HG02571 (cell line): ENCODE measurements around the gene CYP21A2.
"Not testable (repeated sequence)": the region's sequence is repeated elsewhere in the genome, so short reads cannot be mapped to it uniquely, and the experiment has no call there.

ENCODE experiments used
- ATAC-seq: cut with Tn5 transposase; IDR thresholded peaks from one replicate; pipeline ENCODE4 v1.9.1; 2021; ENCODE audit warnings: mild to moderate bottlenecking, moderate library complexity; ENCODE audit not compliant: unreplicated experiment

The CYP21A2 gene

GRCh38 chr6:32037598-32038524, at the start of gene CYP21A2:
TSS of gene CYP21A2 (plus strand) at chr6:32038415. CDS start at chr6:32038423, 8 bp downstream.
- not testable (repeated sequence) for ATAC-seq

GRCh38 chr6:31989363-31989762, 48.9 kb upstream of the CYP21A2 start:
- not testable (repeated sequence) for ATAC-seq

GRCh38 chr6:31994421-31994820, 43.8 kb upstream of the CYP21A2 start:
- ATAC-seq: not testable (repeated sequence)

- not testable (repeated sequence) for ATAC-seq
These were observed 41.8 kb upstream of the CYP21A2 start for GRCh38 chr6:31996385-31996784.

GRCh38 chr6:32002546-32003268, 35.5 kb upstream of the CYP21A2 start:
- not testable (repeated sequence) for ATAC-seq

GRCh38 chr6:32003301-32003700, 34.9 kb upstream of the CYP21A2 start:
- not testable (repeated sequence) for ATAC-seq

- ATAC-seq: not testable (repeated sequence)
These were observed 33.8 kb upstream of the CYP21A2 start for GRCh38 chr6:32004393-32004792.

GRCh38 chr6:32004864-32005537, 33.2 kb upstream of the CYP21A2 start:
- not testable (repeated sequence) for ATAC-seq

- not testable (repeated sequence) for ATAC-seq
These were observed 32.7 kb upstream of the CYP21A2 start for GRCh38 chr6:32005538-32005880.

GRCh38 chr6:32005991-32006529, 32.2 kb upstream of the CYP21A2 start:
- ATAC-seq: not testable (repeated sequence)

GRCh38 chr6:32007086-32007485, 31.1 kb upstream of the CYP21A2 start:
- not testable (repeated sequence) for ATAC-seq

GRCh38 chr6:32008037-32008436, 30.2 kb upstream of the CYP21A2 start:
- ATAC-seq: not testable (repeated sequence)

- not testable (repeated sequence) for ATAC-seq
These were observed 29.6 kb upstream of the CYP21A2 start for GRCh38 chr6:32008616-32009015.

GRCh38 chr6:32009537-32009936, 28.7 kb upstream of the CYP21A2 start:
- ATAC-seq: not testable (repeated sequence)

GRCh38 chr6:32010856-32011530, 27.2 kb upstream of the CYP21A2 start:
- ATAC-seq: not testable (repeated sequence)

- ATAC-seq: not testable (repeated sequence)
These were observed 25.1 kb upstream of the CYP21A2 start for GRCh38 chr6:32012941-32013617.

GRCh38 chr6:32013738-32014137, 24.5 kb upstream of the CYP21A2 start:
- not testable (repeated sequence) for ATAC-seq

- ATAC-seq: not testable (repeated sequence)
These were observed 23.7 kb upstream of the CYP21A2 start, which contains the start of gene C4B for GRCh38 chr6:32014547-32014946. TSS of gene C4B (plus strand) at chr6:32014795. CDS start at chr6:32014846, 51 bp downstream.

- ATAC-seq: not testable (repeated sequence)
These were observed 16.1 kb upstream of the CYP21A2 start for GRCh38 chr6:32022100-32022499.
